Body of pancreas (tissue), 4 donors: ENCODE measurements around the gene CSRNP2. TPM values are rescaled to one million over a fixed set of nuclear protein-coding genes. Genes with fewer than 3 reads are reported as not detected.
A peak's percentile ranks its signal among the peaks of the same experiment; 100 is the strongest.

ENCODE experiments used
- ATAC-seq: fragments of 150-250 bp; one replicate; pipeline ENCODE4 v1.9.1; 2016
- DNase-seq, 4 donors: peaks; one replicate each; pipeline ENCODE4 v3.0.0-alpha.2; 2019
- H3K27ac ChIP-seq, 4 donors: fragments of 200-600 bp; sonication (generic); 1 replicate in 3 of 4; 2 replicates in 1 of 4; pipeline versions ENCODE4 v1.5.1 to v1.6.1; 2016 to 2019; ENCODE audit warnings: mild to moderate bottlenecking in 1 of 4, mixed read lengths in 1 of 4, moderate library complexity in 1 of 4
- H3K27me3 ChIP-seq, 2 donors: fragments of 200-600 bp; sonication (generic); one replicate each; pipeline ENCODE4 v1.6.0; 2016; ENCODE audit warnings: mild to moderate bottlenecking in 1 of 2
- H3K36me3 ChIP-seq, 2 donors: fragments of 200-600 bp; sonication (generic); replicated peaks in 1 of 2; 2 replicates each; pipeline ENCODE4 v1.5.1; 2016; ENCODE audit warnings: low read depth in 2 of 2; ENCODE audit not compliant: insufficient read depth in 1 of 2
- H3K4me1 ChIP-seq: fragments of 200-600 bp; sonication (generic); one replicate; pipeline ENCODE4 v1.6.0; 2016
- H3K4me3 ChIP-seq, 2 donors: fragments of 200-600 bp; sonication (generic); 1 replicate in 1 of 2; 2 replicates in 1 of 2; pipeline ENCODE4 v1.5.1; 2016 to 2019
- H3K9me3 ChIP-seq, 3 donors: fragments of 200-600 bp; sonication (generic); 1 replicate in 2 of 3; 2 replicates in 1 of 3; pipeline ENCODE4 v1.5.1; 2016
- CTCF ChIP-seq, 7 experiments: fragments of 450-650 bp in 4 of 7; fragments of 200-600 bp in 3 of 7; sonication (generic) in 3 of 7; IDR thresholded peaks; one replicate each; pipeline ENCODE4 v1.5.1; 2016 to 2019; ENCODE audit warnings: antibody characterized with exemption in 7 of 7
- POLR2A ChIP-seq, 3 donors: fragments of 450-650 bp; IDR thresholded peaks; one replicate each; pipeline ENCODE4 v1.6.1; 2016; ENCODE audit warnings: antibody characterized with exemption in 3 of 3, mild to moderate bottlenecking in 2 of 3
- WGBS, 2 donors: methylation state at CpG; one replicate each; pipeline ENCODE4 v1.1.5; 2017; 5-methylcytosine and 5-hydroxymethylcytosine counted together
- intact Hi-C: fragments of 100-400 bp; cut with DNase I; formaldehyde crosslinking; loops from one replicate; pipeline ENCODE4 v1.15.1; 2023
- total RNA-seq, 2 donors: library from RNA; depleted of rRNA; stranded (reverse); fragments of >200 nt; gene quantifications; one replicate each; pipeline ENCODE4 v1.1.0, GENCODE V29; 2016

CSRNP2 gene
- total RNA-seq: 10 to 100 TPM; 20.8 to 25.4 TPM

- ATAC-seq (peak; percentile 100), DNase-seq (peak; percentile 96 to 98 (median 98))
- Histone ChIP-seq H3K4me3 (peak within 1 kb of the TSS; percentile 73 to 96), H3K9me3 (no peaks in the 10 kb centered on the region), H3K27ac (peak within 1 kb of the TSS; percentile 83 to 94 (median 86)), H3K4me1 (peaks cover 8% of the 10 kb centered on the region), H3K36me3 (no peaks in the 10 kb centered on the region), H3K27me3 (no peaks in the 10 kb centered on the region)
- peak in 1 of 7 experiments; percentile 34 for TF ChIP-seq CTCF (IDR thresholded peaks at IDR 0.05)
- TF ChIP-seq POLR2A (IDR thresholded peaks at IDR 0.05): peak; percentile 99
- WGBS, 2 donors: 0% methylated on average over 14 to 59 of the region's 74 CpGs
- intact Hi-C loops: no loop called here
Measured at GRCh38 chr12:51083126-51083833, at the start of gene CSRNP2. TSS of gene CSRNP2 (minus strand) at chr12:51083596. CDS start at chr12:51076561, 7,035 bp downstream.

- no peaks in the 10 kb centered on the region for H3K4me1 ChIP-seq
- intact Hi-C loops: no loop called here
- TF ChIP-seq POLR2A (IDR thresholded peaks at IDR 0.05): no peak
- TF ChIP-seq CTCF (IDR thresholded peaks at IDR 0.05): no peak
- H3K4me3 ChIP-seq: no peak overlapping the region
- no peaks in the 10 kb centered on the region for H3K27me3 ChIP-seq
- ATAC-seq: no peak
- no peak overlapping the region for H3K27ac ChIP-seq
- no peaks in the 10 kb centered on the region for H3K36me3 ChIP-seq
- no peaks in the 10 kb centered on the region for H3K9me3 ChIP-seq
- DNase-seq: no peak
- WGBS, 2 donors: 68 to 82% methylated on average over 4 to 5 of the region's 5 CpGs
Measured at GRCh38 chr12:51132693-51133092, 49.3 kb upstream of the CSRNP2 start.

- H3K9me3 ChIP-seq: no peaks in the 10 kb centered on the region
- DNase-seq (no peak), ATAC-seq (no peak)
- no peak for TF ChIP-seq POLR2A (IDR thresholded peaks at IDR 0.05)
- intact Hi-C loops: no loop called here
- no peaks in the 10 kb centered on the region for H3K4me1 ChIP-seq
- H3K4me3 ChIP-seq: no peak overlapping the region
- WGBS, 2 donors: 89 to 97% methylated on average over 5 of the region's 5 CpGs
- H3K27ac ChIP-seq: no peak overlapping the region
- H3K36me3 ChIP-seq: no peaks in the 10 kb centered on the region
- H3K27me3 ChIP-seq: no peaks in the 10 kb centered on the region
Measured at GRCh38 chr12:51131745-51132521, 48.5 kb upstream of the CSRNP2 start.

- Histone ChIP-seq H3K27me3 (no peaks in the 10 kb centered on the region), H3K36me3 (no peaks in the 10 kb centered on the region), H3K27ac (no peak overlapping the region), H3K9me3 (no peaks in the 10 kb centered on the region), H3K4me3 (no peak overlapping the region), H3K4me1 (no peaks in the 10 kb centered on the region)
- intact Hi-C loops: no loop called here
- TF ChIP-seq POLR2A (IDR thresholded peaks at IDR 0.05): no peak
- TF ChIP-seq CTCF (IDR thresholded peaks at IDR 0.05): no peak
- ATAC-seq: no peak
- WGBS, 2 donors: 83 to 94% methylated on average over 3 of the region's 3 CpGs
- DNase-seq: no peak
Measured at GRCh38 chr12:51128919-51129318, 45.5 kb upstream of the CSRNP2 start.

GRCh38 chr12:51127050-51127729 is 43.8 kb upstream of the CSRNP2 start:
- Histone ChIP-seq H3K27ac (no peak overlapping the region), H3K9me3 (no peaks in the 10 kb centered on the region), H3K27me3 (no peaks in the 10 kb centered on the region), H3K4me1 (no peaks in the 10 kb centered on the region), H3K4me3 (no peak overlapping the region), H3K36me3 (no peaks in the 10 kb centered on the region)
- 93 to 97% methylated on average over 2 of the region's 2 CpGs for WGBS, 2 donors
- DNase-seq (no peak), ATAC-seq (no peak)
- intact Hi-C loops: no loop called here
- TF ChIP-seq POLR2A (IDR thresholded peaks at IDR 0.05) (no peak), CTCF (IDR thresholded peaks at IDR 0.05) (no peak)
